ENCODE data around the gene FREY1.
A peak's percentile ranks its signal among the peaks of the same experiment; 100 is the strongest.

The FREY1 gene

DNA sequence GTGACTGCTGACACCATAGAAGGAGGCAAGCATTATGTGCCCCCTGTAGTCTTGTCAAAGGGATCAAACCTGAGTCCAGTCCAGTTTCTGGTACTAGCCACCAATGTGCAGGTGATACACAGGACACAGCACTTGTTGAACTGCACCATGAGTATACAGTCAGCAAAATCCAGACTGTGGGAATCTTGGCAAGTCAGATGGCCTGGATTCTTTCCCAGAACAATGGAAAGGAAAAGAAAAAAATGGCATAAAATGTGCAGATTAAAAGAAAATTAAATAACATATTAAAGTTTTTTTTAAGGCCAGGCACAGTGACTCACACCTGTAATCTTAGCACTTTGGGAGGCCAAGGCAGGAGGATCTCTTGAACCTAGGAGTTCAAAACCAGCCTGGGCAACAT, 43.0 kb downstream of the FREY1 start:
- no peak overlapping the region for H3K9ac ChIP-seq (ENCODE audit: insufficient read length)
- H3K9me3 ChIP-seq (ENCODE audit: low read depth, low read length): no peaks in the 10 kb centered on the region
- no peak for TF ChIP-seq FOXP2 (optimal IDR thresholded peaks at IDR 0.05; ENCODE audit: control extremely low read depth, extremely low read length, insufficient read depth)
- peaks cover 55% of the 10 kb centered on the region for H3K36me3 ChIP-seq (ENCODE audit: insufficient read depth, low read length)
- H3K27ac ChIP-seq: no peak overlapping the region
- H3K4me3 ChIP-seq: no peak overlapping the region
- DNase-seq (ENCODE audit: low read depth, low spot score): no peak

DNA sequence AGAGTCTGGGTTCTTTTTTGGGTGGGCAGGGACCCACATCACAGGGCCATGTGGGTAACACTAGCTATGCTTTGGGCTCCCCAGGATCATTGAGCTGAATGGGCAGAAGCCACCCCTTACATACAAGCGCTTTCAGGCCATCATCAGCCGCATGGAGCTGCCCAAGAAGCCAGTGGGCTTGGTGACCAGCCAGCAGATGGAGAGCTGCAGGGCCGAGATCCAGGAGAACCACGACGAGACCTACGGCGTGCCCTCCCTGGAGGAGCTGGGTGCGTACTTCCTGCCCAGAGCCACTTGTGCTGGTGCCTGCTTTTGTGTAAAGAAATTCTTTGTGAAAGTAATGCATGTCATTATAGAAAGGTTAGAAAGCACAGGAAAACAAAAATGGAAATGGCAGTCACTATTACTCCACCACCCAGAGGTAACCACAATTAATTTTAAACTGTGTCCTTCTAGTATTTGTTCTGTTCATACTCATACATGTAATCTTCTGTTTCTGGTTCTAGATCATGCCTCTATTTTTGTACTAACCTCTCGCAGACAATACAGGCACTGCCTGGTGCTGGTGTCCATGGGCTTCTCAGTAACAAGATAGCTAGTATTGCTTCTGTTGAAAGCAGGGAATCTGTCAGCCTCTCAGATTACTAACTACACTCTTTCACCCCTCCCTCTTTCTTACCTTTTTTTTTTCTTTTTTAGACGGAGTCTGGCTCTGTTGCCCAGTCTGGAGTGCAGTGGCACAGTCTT, 46.1 kb downstream of the FREY1 start:
- Histone ChIP-seq H3K27ac (no peak overlapping the region), H3K9me3 (ENCODE audit: low read depth, low read length) (no peaks in the 10 kb centered on the region), H3K9ac (ENCODE audit: insufficient read length) (no peak overlapping the region), H3K36me3 (ENCODE audit: insufficient read depth, low read length) (peaks cover 46% of the 10 kb centered on the region), H3K4me3 (no peak overlapping the region)
- DNase-seq (ENCODE audit: low read depth, low spot score): no peak
- TF ChIP-seq POLR2AphosphoS5 (IDR thresholded peaks at IDR 0.05; ENCODE audit: borderline replicate concordance, low read depth, low read length): no peak

DNA sequence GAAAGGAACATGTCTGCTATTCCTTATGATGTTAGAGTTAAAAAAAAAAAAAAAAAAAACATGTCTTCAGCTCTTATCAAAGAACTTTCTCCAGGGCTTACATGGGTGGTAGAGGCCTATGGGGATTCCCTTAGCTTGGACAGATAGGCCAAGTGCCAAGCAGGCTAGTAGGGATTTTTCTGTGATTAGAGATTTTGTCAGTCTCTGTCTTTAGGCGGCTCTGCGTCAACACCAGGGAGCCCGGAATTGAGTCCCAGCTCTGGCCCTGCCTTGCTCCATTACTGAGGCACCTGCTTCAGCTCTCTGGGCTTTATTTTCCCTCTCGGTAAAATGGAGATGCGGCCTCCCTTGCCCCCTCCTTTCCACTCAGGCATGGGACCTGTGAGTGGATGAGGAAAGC, 46.7 kb downstream of the FREY1 start:
- TF ChIP-seq POLR2AphosphoS5 (IDR thresholded peaks at IDR 0.05; ENCODE audit: borderline replicate concordance, low read depth, low read length) (no peak), FOXP2 (optimal IDR thresholded peaks at IDR 0.05; ENCODE audit: control extremely low read depth, extremely low read length, insufficient read depth) (no peak), EZH2 (IDR thresholded peaks at IDR 0.05) (no peak)
- Histone ChIP-seq H3K36me3 (ENCODE audit: insufficient read depth, low read length) (peaks cover 49% of the 10 kb centered on the region), H3K9me3 (ENCODE audit: low read depth, low read length) (no peaks in the 10 kb centered on the region), H3K4me3 (no peak overlapping the region), H3K27ac (peak overlapping the region; percentile 60; the same call in 1 of the 2 replicates), H3K9ac (ENCODE audit: insufficient read length) (no peak overlapping the region)
- DNase-seq (ENCODE audit: low read depth, low spot score): no peak

GRCh38 chr11:45859661-45860140, 47.4 kb downstream of the FREY1 start:
- Histone ChIP-seq H3K36me3 (ENCODE audit: insufficient read depth, low read length) (peaks cover 49% of the 10 kb centered on the region), H3K9me3 (ENCODE audit: low read depth, low read length) (no peaks in the 10 kb centered on the region), H3K4me3 (no peak overlapping the region), H3K27ac (peak overlapping the region; percentile 60), H3K9ac (ENCODE audit: insufficient read length) (no peak overlapping the region)
- no peak for TF ChIP-seq POLR2AphosphoS5 (IDR thresholded peaks at IDR 0.05; ENCODE audit: borderline replicate concordance, low read depth, low read length)
- TF ChIP-seq EZH2 (IDR thresholded peaks at IDR 0.05): no peak
- TF ChIP-seq FOXP2 (optimal IDR thresholded peaks at IDR 0.05; ENCODE audit: control extremely low read depth, extremely low read length, insufficient read depth): peak; percentile 57
- no peak for DNase-seq (ENCODE audit: low read depth, low spot score)

DNA sequence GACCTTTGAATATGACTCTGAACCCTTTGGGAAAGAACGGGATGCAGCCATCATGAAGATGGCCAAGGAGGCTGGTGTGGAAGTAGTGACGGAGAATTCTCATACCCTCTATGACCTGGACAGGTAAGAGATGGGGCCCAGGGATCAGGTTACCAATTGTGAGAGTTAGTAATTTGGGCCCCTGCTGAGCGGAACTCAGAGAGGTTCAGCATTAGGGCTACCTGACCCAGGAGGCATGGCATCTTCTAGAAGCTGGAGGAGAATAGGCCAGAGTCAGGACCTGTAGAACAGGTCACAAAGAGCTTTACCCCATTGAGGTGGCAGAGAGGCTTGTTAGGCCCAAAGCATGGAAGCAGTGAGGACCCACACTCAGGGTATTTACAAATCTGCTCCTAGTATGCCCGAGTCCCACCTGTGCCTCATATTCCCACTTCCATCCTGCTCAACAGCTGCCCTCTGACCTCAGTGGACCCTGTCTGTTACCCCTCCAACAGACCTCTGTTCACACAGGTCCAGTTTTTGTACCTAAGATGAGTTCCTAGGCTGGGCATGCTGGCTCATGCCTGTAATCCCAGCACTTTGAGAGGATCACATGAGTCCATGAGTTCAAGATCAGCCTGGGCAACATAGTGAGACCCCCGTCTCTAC, 48.2 kb downstream of the FREY1 start:
- H3K27ac ChIP-seq: peak overlapping the region; percentile 60
- no peak overlapping the region for H3K4me3 ChIP-seq
- TF ChIP-seq POLR2AphosphoS5 (IDR thresholded peaks at IDR 0.05; ENCODE audit: borderline replicate concordance, low read depth, low read length) (no peak), EZH2 (IDR thresholded peaks at IDR 0.05) (no peak), FOXP2 (optimal IDR thresholded peaks at IDR 0.05; ENCODE audit: control extremely low read depth, extremely low read length, insufficient read depth) (no peak)
- no peaks in the 10 kb centered on the region for H3K9me3 ChIP-seq (ENCODE audit: low read depth, low read length)
- H3K36me3 ChIP-seq (ENCODE audit: insufficient read depth, low read length): peaks cover 47% of the 10 kb centered on the region
- no peak for DNase-seq (ENCODE audit: low read depth, low spot score)
- H3K9ac ChIP-seq (ENCODE audit: insufficient read length): no peak overlapping the region

- Histone ChIP-seq H3K9ac (ENCODE audit: insufficient read length) (no peak overlapping the region), H3K4me3 (peak overlapping the region; percentile 24; the same call in 1 of the 2 replicates), H3K36me3 (ENCODE audit: insufficient read depth, low read length) (peaks cover 39% of the 10 kb centered on the region), H3K27ac (peak overlapping the region; percentile 51; the same call in 1 of the 2 replicates), H3K9me3 (ENCODE audit: low read depth, low read length) (no peaks in the 10 kb centered on the region)
- TF ChIP-seq EZH2 (IDR thresholded peaks at IDR 0.05) (no peak), POLR2AphosphoS5 (IDR thresholded peaks at IDR 0.05; ENCODE audit: borderline replicate concordance, low read depth, low read length) (no peak), FOXP2 (optimal IDR thresholded peaks at IDR 0.05; ENCODE audit: control extremely low read depth, extremely low read length, insufficient read depth) (no peak)
- DNase-seq (ENCODE audit: low read depth, low spot score): no peak
Measured at GRCh38 chr11:45857961-45858474, 49.1 kb downstream of the FREY1 start.

Data from SK-N-MC (cell line).